H1 (cell line): ENCODE measurements around the gene DTX3. TPM values are rescaled to one million over a fixed set of nuclear protein-coding genes. Genes with fewer than 3 reads are reported as not detected.

Experiments
- E2F6 ChIP-seq: IDR thresholded peaks from 2 replicates; pipeline ENCODE4 v1.6.1; 2012; ENCODE audit warnings: inconsistent platforms
- GTF2F1 ChIP-seq: IDR thresholded peaks from 2 replicates; pipeline ENCODE4 v1.6.1; 2012; ENCODE audit warnings: low read depth, low read length, improper control_type of control experiment, borderline replicate concordance
- KDM4A ChIP-seq: IDR thresholded peaks from one replicate; pipeline ENCODE4 v1.7.1; 2012; ENCODE audit warnings: low read depth, mild to moderate bottlenecking, moderate library complexity, low read length, inconsistent platforms; ENCODE audit not compliant: severe bottlenecking
- SIN3A ChIP-seq, 2 experiments: IDR thresholded peaks in 1 of 2; conservative IDR thresholded peaks in 1 of 2; 2 replicates each; pipeline ENCODE4 v1.6.1; 2011 to 2012; ENCODE audit warnings: low read length in 2 of 2, improper control_type of control experiment in 1 of 2, low read depth in 1 of 2, mild to moderate bottlenecking in 1 of 2
- SIRT6 ChIP-seq: IDR thresholded peaks from one replicate; pipeline ENCODE4 v1.7.1; 2012; ENCODE audit warnings: low read length, inconsistent platforms
- polyA plus RNA-seq, 7 experiments: library from polyadenylated mRNA; depleted of rRNA in 3 of 7; stranded (reverse) in 5 of 7; unstranded in 2 of 7; fragments of >200 nt in 5 of 7; fragments of 200-250 nt in 2 of 7; gene quantifications; 1 replicate in 5 of 7; 2 replicates in 1 of 7; 4 replicates in 1 of 7; pipeline versions ENCODE4 v1.2.1 to v1.2.3, GENCODE V29; 2011 to 2013; ENCODE audit warnings: missing spikeins in 2 of 7, mixed read lengths in 2 of 7
- total RNA-seq: library from RNA; stranded (reverse); fragmentation: NEBNext Ultra II Directional; extraction: Animal tissue kit (Norgen Biotek cat#: 25700); gene quantifications from 2 replicates; pipeline ENCODE4 v1.2.1, GENCODE V29; 2021

The DTX3 gene
- total and polyA plus RNA-seq, 2 of the 8 experiments (the other 6 are each of a cell fraction or from before 2014, with no cell fraction given), result 41.8 to 92.5 TPM

- TF ChIP-seq KDM4A (no peak), GTF2F1 (no peak), SIN3A (conservative IDR thresholded peaks at IDR 0.05 in 1 of 2, IDR thresholded peaks at IDR 0.05 in 1 of 2; ENCODE audit: low read depth in 1 of 2, low read length in 2 of 2) (no peak), SIRT6 (no peak), E2F6 (no peak)
Observed at GRCh38 chr12:57603324-57603723, 1.3 kb upstream of the DTX3 start (continued).
